ENCODE results near the gene TMEM106C.

GRCh38 chr12:48017496-48017895 lies 54.1 kb downstream of the TMEM106C start:
- no peak for TF ChIP-seq TAF1 (IDR thresholded peaks at IDR 0.05; ENCODE audit: low read depth)
- no peak for TF ChIP-seq CTCF (IDR thresholded peaks at IDR 0.05; ENCODE audit: poor library complexity, severe bottlenecking)
- TF ChIP-seq EZH2 (IDR thresholded peaks at IDR 0.05; ENCODE audit: borderline replicate concordance, insufficient read depth, low read length, poor library complexity, severe bottlenecking) = no peak
- no peak for TF ChIP-seq RAD21 (conservative IDR thresholded peaks at IDR 0.05)
- no peak for TF ChIP-seq POLR2AphosphoS5 (IDR thresholded peaks at IDR 0.05)
- TF ChIP-seq, protein P1, sequence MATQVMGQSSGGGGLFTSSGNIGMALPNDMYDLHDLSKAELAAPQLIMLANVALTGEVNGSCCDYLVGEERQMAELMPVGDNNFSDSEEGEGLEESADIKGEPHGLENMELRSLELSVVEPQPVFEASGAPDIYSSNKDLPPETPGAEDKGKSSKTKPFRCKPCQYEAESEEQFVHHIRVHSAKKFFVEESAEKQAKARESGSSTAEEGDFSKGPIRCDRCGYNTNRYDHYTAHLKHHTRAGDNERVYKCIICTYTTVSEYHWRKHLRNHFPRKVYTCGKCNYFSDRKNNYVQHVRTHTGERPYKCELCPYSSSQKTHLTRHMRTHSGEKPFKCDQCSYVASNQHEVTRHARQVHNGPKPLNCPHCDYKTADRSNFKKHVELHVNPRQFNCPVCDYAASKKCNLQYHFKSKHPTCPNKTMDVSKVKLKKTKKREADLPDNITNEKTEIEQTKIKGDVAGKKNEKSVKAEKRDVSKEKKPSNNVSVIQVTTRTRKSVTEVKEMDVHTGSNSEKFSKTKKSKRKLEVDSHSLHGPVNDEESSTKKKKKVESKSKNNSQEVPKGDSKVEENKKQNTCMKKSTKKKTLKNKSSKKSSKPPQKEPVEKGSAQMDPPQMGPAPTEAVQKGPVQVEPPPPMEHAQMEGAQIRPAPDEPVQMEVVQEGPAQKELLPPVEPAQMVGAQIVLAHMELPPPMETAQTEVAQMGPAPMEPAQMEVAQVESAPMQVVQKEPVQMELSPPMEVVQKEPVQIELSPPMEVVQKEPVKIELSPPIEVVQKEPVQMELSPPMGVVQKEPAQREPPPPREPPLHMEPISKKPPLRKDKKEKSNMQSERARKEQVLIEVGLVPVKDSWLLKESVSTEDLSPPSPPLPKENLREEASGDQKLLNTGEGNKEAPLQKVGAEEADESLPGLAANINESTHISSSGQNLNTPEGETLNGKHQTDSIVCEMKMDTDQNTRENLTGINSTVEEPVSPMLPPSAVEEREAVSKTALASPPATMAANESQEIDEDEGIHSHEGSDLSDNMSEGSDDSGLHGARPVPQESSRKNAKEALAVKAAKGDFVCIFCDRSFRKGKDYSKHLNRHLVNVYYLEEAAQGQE (IDR thresholded peaks at IDR 0.05; ENCODE audit: borderline replicate concordance) = no peak
- no peak for TF ChIP-seq EP300 (conservative IDR thresholded peaks at IDR 0.05; ENCODE audit: poor library complexity, severe bottlenecking)
- no peak for TF ChIP-seq SMC3 (conservative IDR thresholded peaks at IDR 0.05; ENCODE audit: poor library complexity)
- TF ChIP-seq MXI1 (conservative IDR thresholded peaks at IDR 0.05; ENCODE audit: poor library complexity, severe bottlenecking) = no peak
